HG03558 (cell line): ENCODE results near the gene CGN.

Experiments used
- ATAC-seq: cut with Tn5 transposase; IDR thresholded peaks from one replicate; pipeline ENCODE4 v1.9.1; 2021; ENCODE audit warnings: moderate number of reproducible peaks; ENCODE audit not compliant: unreplicated experiment; ENCODE audit errors: extremely low read depth

Gene CGN, protein sequence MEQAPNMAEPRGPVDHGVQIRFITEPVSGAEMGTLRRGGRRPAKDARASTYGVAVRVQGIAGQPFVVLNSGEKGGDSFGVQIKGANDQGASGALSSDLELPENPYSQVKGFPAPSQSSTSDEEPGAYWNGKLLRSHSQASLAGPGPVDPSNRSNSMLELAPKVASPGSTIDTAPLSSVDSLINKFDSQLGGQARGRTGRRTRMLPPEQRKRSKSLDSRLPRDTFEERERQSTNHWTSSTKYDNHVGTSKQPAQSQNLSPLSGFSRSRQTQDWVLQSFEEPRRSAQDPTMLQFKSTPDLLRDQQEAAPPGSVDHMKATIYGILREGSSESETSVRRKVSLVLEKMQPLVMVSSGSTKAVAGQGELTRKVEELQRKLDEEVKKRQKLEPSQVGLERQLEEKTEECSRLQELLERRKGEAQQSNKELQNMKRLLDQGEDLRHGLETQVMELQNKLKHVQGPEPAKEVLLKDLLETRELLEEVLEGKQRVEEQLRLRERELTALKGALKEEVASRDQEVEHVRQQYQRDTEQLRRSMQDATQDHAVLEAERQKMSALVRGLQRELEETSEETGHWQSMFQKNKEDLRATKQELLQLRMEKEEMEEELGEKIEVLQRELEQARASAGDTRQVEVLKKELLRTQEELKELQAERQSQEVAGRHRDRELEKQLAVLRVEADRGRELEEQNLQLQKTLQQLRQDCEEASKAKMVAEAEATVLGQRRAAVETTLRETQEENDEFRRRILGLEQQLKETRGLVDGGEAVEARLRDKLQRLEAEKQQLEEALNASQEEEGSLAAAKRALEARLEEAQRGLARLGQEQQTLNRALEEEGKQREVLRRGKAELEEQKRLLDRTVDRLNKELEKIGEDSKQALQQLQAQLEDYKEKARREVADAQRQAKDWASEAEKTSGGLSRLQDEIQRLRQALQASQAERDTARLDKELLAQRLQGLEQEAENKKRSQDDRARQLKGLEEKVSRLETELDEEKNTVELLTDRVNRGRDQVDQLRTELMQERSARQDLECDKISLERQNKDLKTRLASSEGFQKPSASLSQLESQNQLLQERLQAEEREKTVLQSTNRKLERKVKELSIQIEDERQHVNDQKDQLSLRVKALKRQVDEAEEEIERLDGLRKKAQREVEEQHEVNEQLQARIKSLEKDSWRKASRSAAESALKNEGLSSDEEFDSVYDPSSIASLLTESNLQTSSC

DNA sequence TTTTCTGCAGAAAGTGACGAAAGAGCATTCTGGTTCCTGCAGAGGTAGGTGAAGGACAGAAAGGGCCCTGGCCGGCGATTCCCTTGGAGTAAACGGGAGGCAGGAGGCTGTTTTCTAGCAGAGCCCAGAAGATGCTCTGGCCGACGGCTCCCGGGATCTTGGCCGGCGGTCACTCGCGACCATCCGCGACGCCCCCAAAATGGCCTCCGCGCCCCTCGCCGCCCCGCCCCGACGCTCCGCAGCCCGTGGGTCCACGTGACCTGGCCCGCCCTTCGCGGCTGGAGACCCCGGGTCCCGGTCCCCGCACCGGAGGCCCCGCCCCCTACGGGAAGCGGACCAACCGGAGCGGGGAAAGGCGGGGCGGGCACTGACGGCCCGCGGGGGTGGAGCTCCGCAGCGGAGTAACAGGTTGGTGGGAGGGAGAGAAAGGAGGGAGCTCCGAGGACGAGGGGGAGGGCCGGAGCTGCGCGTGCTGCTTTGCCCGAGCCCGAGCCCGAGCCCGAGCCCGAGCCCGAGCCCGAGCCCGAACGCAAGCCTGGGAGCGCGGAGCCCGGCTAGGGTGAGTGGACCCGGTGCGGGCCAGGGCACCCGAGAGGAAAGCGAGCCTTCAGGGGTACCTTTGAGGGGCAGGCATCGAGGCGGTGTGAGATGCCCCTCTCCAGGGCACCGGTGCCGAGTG, at the start of gene CGN:
Gene CGN (plus strand): TSS at position 431 of the 679 bp plus-strand sequence. CDS start 7,133 bp downstream, outside the sequence.
- no peak for ATAC-seq

DNA sequence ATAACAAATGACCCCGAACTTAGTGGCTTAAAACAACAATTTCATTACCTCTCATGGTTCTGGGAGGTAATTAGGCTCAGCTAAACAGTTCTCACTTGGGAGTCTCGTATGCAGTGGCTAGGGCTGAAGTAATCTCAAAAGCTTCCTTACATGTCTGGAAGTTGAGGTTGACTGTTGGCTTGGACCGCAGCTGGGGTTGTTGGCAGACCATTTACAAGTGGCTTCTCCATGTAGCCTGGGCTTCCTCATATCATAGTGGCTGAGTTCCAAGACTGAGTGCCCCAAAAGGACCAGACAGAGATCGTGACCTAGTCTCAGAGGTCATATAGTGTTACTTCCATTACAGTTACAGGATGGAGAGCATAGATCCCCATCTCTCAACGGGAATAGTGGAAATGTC, 49.5 kb upstream of the CGN start:
- no peak for ATAC-seq

DNA sequence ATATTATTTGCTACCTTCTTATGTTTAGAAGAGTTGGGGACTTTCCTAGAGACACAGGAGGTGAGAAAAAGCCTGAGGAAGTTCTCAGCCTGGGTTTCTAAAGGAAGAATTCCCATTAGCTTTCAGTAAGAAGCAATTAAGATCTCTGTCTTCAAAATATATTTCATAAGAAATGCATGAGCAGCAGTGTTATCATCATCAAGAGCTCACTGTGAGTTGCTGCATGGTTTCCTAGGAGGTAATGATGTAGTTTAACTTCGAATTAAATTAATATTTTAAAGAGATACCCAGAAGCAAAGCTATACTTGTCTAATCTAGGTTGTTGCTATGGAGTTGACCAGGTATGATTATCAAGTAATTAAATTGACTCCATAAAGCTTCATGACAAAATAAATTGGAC, 46.2 kb upstream of the CGN start:
- no peak for ATAC-seq

DNA sequence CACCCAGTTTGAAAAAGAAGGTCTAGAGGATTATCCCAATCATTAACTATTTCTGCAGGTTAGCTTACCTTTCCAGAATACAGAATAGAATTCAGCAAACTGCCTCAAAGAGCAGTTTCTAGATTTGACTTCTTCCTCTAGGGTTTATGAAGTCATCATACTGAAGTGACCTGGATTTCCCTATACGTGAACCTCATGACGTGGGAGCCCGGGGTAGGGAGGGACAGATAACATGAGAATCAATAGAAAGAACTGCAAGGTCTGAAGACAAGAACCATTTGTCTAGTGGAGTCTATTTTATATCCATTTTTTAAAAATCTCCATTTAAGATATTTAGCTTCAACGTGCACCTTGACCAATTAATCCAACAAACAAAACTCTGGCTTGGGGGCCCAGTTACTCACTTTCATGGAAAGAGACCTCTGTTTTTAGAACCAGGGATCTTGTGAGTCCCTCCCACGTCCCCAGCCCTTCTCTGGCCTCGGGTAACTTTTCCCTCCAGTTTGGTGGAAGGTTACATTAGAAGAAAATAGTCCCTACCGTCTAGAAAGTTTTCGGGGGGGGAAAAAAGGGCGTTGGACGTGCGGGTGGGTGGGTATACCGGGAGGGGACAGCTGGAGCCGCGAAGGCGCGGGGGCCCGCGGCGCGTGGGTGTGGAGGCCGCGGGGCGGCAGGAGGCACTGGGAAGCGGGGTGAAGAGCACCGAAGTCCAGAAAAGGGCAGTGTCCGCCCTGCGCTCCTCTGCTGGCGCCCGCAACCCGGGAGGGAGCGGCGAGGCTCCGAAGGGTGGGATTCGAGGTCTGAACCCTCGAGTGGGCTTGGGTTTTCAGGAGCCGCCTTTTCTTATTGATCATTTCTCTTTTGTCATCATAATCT, 38.1 kb upstream of the CGN start:
- ATAC-seq: no peak

DNA sequence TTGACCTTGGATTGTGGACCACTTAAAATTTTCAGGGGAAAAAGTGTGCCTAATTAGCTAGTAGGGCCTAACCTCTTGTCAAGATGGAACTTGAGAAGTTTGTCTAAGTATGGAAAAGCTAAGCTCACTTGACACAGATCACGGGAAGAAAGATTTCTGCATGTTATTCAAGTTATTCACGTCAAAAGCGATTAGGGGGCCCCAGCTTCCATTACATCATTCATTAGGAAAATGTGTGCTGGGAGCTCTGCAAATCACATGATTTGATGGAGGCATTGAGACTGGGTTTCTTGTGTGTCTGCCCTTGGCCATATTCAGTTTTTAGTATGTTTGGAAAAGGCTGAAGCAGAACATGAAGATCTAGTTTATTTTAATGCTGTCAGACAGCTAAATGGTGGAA, 36.4 kb upstream of the CGN start:
- no peak for ATAC-seq

DNA sequence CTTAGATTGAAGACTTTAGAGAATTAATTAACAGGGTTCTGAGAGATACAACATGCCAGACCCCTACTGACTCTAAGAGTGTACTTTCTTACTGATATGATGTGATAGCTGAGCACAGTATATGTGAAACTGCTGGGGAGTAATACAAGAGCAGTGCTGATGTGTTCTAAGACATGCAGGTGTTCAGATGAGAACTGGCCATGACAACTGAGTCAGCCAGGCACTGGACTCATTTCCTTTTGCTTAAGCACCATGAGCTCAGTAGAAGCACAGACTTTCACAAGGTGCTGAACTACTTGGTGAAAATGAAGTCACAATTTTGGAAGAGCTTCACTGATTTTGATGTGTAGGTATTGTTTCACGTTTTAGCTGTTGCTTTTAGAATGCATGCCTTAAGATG, 36.0 kb upstream of the CGN start:
- ATAC-seq: peak; percentile 51

DNA sequence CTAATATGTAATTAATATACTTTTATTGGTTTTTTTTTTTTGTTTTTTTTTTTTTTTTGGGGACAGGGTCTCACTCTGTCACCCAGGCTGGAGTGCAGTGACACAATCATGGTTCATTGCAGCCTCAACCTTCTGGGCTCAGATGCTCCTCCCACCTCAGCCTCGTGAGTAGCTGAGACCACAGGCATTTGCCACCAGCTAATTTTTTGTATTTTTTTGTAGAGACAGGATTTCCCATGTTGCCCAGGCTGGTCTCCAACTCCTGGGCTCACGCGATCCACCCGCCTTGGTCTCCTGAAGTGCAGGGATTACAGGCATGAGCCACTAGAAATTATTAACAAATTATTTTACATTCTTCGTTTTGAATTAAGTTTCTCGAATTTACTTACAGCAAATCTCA, 35.1 kb upstream of the CGN start:
- ATAC-seq: no peak

DNA sequence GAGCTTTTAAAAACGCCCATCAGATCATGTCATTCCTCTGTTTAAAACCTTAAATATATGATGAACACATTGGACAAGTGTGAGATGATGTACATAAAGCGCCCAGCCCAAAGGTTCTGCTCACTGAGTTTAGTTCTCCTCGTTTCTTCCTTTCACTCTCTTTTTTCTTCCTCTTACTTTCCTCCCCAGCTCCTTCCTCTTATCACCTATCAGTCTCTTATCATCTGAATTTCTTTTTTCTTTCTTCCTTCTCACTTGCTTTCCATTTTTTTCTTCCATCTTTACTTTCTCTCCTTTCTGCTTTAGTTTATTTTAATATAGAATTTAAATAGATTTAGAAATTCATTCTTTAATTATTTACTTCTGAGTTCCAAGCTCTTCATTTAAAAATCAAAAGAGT, 34.1 kb upstream of the CGN start:
- ATAC-seq: no peak

DNA sequence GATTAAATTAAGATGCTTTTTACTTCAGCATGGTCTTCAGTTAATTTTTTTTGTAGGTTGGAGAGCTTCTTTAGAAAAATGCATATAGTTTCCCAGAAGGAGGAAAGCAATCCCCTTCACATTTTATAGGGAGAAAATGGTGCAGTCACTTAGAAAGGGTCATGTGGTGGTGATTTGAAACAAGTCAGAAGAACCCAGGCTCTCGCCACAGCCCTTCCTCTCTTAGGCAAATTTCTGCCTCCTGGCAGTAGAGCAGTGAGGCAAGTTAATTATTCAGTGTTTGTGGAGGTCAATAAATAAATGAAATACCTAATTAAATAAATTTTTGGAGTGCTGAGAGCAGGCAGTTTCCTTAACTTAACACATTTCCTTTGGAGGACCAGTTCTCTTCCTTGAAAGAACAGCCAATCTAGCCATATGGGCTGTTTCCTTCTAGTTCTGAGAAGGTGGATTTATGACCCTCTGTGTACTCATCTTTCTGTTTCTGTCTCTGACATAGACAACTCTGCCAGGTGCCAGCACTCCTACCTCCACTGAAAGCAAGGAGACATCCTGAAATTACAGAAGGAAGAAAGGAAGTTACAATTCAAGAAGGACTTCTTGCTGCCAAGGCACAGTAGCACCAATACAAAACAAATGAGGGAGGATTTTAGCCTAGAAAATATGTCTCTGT, 32.9 kb upstream of the CGN start:
- ATAC-seq: no peak

DNA sequence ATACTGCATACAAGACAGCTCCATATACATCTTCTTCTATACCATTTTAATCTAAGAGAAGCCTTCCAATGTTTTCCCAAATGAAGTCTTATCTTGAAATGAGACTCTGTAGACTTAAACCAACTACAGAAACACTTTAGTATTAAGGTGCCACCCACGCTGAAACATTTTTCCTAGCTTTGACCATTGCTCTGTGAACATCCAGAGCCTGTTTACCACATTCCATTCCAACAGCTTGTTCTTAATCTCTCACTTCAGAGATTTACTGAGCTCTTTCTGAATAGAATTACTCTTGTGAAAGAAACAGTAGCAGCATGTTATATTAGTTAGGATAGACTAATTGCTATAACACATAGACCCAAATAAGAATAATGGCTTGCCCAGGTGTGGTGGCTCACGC, 32.3 kb upstream of the CGN start:
- ATAC-seq: no peak

DNA sequence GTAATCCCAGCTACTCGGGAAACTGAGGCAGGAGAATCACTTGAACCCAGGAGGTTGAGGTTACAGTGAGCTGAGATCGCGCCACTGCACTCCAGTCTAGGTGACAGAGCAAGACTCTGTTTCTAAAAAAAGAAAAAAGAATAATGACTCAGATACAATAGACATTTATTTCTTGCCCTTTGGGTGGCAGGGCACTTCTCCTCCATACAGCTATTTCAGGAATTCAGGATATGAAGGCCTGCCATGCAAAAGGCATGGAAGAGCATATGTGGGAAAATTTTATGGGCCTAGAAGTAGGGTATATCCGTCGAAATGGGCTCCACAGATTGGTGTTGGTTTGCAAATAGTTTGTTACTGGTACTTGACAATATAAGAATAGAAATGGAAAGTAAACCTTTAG, 31.7 kb upstream of the CGN start:
- no peak for ATAC-seq

DNA sequence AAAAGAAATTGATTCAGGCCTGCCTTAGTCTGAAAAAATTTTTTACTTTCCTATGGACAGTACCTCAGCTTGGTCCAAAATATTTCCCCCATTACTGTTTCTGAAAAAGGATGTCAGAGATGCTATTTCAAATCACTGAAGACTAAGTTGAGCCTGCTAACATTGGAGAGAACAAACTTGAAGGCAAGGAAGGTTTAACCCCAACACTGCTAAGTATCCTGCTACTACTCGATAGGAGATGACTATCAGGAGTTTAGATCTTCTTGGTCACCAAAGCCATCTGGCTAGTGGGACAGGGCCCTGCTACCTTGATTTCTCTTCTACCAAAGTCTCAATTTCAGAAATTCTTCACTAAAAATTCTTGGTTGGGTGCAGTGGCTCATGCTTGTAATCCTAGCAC, 29.2 kb upstream of the CGN start:
- no peak for ATAC-seq

DNA sequence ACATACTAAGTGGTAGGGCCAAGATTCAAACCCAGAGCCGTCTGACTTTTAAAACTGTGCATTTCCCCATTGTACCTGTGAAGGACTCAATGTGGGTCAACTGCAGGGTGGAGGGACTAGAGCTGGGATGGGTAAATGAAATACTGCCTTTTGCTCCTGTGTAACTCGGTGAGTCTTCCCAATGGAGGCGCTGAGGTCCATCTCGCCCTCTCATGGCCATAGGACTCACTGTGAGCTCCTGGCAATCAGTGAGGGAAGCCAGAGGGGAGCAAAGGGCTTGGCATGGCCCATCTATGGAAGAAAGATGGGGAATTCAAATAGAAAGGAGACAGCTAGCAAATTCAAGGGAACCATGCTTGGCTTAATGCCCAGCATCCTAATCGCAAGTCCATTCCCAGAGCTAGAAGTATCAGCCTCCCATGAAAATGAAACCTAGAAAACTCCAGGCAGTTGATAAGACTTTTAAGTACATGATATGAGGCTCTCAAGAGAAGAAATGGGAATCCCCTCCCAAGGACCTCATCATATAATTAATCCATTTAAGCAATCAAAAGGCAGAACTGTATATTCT, 25.4 kb upstream of the CGN start:
- no peak for ATAC-seq

DNA sequence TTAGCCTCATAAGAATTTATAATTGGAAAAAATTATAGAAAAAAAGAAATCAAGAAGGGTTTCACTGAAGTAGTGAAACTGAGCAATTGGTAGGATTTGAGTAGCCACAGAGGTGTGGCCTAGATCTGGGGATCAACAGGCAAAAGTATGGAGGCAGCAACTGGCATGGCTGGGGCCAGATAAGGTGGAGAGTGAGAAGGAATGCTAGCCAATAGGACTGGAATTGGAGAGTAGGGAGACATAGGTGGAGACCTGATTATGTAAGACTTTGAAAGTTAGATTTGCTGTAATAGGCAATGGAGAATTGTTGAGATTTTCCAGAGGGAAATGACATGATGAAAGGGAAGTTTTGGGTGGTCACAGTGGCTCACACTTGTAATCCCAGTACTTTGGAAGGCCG, 24.6 kb upstream of the CGN start:
- no peak for ATAC-seq

DNA sequence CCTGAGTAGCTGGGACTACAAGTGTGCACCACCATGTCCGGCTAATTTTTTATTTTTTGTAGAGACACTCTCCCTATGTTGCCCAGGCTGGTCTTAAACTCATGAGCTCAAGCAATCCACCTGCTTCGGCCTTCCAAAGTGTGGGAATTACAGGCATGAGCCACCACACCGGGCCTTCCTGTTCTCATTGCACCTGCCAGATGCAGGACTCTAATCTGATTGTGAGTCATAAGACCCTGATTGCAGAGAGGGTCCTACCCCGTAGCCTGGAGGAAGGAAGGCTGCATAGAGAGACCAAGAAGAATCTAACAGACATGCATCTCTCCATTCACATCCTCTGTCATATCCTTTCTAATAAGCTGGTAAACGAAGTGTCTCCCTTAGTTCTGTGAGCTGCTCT, 19.5 kb upstream of the CGN start:
- ATAC-seq: no peak

DNA sequence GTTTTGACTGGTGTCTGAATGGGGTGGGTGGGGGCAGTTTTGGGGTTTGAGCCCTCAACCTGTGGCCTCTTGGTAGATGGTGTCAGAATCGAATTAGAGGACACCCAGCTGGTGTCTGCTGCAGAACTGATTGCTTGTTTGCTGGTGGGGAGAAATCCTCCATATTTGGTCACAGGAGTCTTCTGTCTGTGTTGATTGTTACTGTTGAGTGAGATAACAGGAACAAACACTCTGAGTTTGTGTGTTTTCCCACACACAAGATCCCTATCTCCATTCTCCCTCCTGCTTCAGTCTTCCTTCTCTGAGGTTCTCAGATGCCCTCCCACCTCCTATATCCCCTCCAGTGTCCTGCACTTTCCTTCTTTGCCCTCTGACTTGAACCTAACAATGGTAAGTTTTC, 19.1 kb upstream of the CGN start:
- no peak for ATAC-seq

DNA sequence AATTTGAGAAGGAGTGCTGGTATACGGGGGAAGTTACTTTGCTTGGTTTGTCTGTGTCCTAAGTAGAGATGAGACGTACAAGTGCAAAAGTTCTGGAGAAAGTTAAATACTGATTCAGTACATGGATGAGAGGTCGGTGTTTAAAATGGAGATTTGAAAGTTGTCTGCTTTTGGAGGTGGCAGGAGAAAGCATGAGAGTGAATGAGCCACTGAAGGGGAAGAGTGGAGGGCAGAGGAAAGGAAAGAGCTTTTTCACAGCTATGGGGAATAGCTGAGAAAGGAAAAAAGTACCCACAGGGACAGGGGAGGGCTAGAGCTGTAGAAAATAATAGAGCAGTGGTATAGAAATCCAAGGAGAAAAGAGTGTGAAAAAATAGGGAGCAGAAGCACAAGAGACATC, 18.1 kb upstream of the CGN start:
- no peak for ATAC-seq

DNA sequence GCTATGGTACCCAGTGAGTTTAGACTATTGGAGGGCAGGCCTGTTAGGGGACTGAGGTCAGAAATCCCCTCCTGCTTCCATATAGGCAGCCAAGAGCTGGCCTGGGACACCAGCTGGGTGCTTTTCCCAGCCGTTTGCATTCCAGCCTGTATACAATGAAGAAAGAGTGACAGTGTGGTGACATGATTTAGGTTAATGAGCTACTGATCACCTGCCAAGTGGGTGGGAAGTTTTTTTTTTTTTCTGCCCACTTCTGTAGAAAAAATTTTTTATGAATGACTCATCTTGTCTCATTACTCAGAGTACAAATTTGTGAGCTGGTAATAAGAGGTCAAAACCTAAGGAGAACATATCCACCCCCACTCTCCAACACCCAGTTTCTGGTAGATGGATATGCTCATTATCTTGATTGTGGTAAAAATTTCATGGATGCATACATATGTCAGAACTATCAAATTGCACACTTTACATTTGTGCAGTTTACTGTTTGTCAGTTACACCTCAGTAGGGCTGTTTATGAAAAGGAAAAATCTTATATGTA, 16.4 kb upstream of the CGN start:
- no peak for ATAC-seq
